ENCODE results near the gene ADCY7.
"Not testable (repeated sequence)": the region's sequence is repeated elsewhere in the genome, so short reads cannot be mapped to it uniquely, and the experiment has no call there.

DNA sequence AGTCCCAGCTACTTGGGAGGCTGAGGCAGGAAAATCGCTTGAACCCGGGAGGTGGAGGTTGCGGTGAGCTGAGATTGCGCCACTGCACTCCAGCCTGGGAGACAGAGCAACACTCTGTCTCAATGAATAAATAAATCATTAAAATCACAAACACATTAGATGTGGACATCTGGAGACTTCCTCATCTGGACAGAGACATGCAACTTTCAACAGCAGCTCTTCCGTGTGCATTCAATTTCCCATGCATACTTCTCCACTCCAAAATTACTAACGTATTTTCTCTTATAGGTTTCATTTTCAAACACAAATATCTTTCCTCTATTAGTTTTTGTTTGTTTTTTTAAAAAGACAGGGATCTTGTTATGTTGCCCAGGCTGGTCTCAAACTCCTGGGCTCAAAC, 23.3 kb upstream of the ADCY7 start:
- TF ChIP-seq, protein P1, sequence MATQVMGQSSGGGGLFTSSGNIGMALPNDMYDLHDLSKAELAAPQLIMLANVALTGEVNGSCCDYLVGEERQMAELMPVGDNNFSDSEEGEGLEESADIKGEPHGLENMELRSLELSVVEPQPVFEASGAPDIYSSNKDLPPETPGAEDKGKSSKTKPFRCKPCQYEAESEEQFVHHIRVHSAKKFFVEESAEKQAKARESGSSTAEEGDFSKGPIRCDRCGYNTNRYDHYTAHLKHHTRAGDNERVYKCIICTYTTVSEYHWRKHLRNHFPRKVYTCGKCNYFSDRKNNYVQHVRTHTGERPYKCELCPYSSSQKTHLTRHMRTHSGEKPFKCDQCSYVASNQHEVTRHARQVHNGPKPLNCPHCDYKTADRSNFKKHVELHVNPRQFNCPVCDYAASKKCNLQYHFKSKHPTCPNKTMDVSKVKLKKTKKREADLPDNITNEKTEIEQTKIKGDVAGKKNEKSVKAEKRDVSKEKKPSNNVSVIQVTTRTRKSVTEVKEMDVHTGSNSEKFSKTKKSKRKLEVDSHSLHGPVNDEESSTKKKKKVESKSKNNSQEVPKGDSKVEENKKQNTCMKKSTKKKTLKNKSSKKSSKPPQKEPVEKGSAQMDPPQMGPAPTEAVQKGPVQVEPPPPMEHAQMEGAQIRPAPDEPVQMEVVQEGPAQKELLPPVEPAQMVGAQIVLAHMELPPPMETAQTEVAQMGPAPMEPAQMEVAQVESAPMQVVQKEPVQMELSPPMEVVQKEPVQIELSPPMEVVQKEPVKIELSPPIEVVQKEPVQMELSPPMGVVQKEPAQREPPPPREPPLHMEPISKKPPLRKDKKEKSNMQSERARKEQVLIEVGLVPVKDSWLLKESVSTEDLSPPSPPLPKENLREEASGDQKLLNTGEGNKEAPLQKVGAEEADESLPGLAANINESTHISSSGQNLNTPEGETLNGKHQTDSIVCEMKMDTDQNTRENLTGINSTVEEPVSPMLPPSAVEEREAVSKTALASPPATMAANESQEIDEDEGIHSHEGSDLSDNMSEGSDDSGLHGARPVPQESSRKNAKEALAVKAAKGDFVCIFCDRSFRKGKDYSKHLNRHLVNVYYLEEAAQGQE (IDR thresholded peaks at IDR 0.05; ENCODE audit: insufficient replicate concordance, low read depth), result not testable (repeated sequence)
- TF ChIP-seq, protein P2, sequence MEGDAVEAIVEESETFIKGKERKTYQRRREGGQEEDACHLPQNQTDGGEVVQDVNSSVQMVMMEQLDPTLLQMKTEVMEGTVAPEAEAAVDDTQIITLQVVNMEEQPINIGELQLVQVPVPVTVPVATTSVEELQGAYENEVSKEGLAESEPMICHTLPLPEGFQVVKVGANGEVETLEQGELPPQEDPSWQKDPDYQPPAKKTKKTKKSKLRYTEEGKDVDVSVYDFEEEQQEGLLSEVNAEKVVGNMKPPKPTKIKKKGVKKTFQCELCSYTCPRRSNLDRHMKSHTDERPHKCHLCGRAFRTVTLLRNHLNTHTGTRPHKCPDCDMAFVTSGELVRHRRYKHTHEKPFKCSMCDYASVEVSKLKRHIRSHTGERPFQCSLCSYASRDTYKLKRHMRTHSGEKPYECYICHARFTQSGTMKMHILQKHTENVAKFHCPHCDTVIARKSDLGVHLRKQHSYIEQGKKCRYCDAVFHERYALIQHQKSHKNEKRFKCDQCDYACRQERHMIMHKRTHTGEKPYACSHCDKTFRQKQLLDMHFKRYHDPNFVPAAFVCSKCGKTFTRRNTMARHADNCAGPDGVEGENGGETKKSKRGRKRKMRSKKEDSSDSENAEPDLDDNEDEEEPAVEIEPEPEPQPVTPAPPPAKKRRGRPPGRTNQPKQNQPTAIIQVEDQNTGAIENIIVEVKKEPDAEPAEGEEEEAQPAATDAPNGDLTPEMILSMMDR (IDR thresholded peaks at IDR 0.05; ENCODE audit: insufficient read depth, low read length), result not testable (repeated sequence)
- not testable (repeated sequence) for TF ChIP-seq POLR2AphosphoS5, GABPA (IDR thresholded peaks at IDR 0.05; ENCODE audit: low read depth)
- TF ChIP-seq SPI1 (IDR thresholded peaks at IDR 0.05; ENCODE audit: borderline replicate concordance, low read depth), result 0 out of 2 replicates have a peak, but pooled peaks have one; percentile 10
